T-helper 2 cell (primary cell): ENCODE measurements around the gene MTURN.

Experiments used
- DNase-seq, 5 experiments: peaks; one replicate each; pipeline versions ENCODE4 v3.0.0 to v3.0.0-alpha.2; 2012 to 2022

MTURN gene

GRCh38 chr7:30136117-30136731 is 1.4 kb downstream of the MTURN start:
- no peak for DNase-seq

GRCh38 chr7:30136743-30137485 is 2.1 kb downstream of the MTURN start:
- no peak for DNase-seq

GRCh38 chr7:30139836-30140384 is 5.1 kb downstream of the MTURN start:
- no peak for DNase-seq

- no peak for DNase-seq
Measured at GRCh38 chr7:30140456-30140855, 5.7 kb downstream of the MTURN start.

- DNase-seq = no peak
Measured at GRCh38 chr7:30142710-30143109, 7.9 kb downstream of the MTURN start.

GRCh38 chr7:30143748-30144251 is 9.0 kb downstream of the MTURN start:
- no peak for DNase-seq

GRCh38 chr7:30144657-30145306 is 10.0 kb downstream of the MTURN start:
- no peak for DNase-seq

- DNase-seq = no peak
Measured at GRCh38 chr7:30145426-30145970, 10.7 kb downstream of the MTURN start.

GRCh38 chr7:30146127-30146612 is 11.4 kb downstream of the MTURN start:
- no peak for DNase-seq

GRCh38 chr7:30147223-30147622 is 12.4 kb downstream of the MTURN start:
- DNase-seq = no peak

GRCh38 chr7:30147785-30148184 is 13.0 kb downstream of the MTURN start:
- no peak for DNase-seq

- DNase-seq = no peak
Measured at GRCh38 chr7:30148426-30148825, 13.6 kb downstream of the MTURN start.

- DNase-seq = peak in 3 of 5 experiments; percentile 9 to 34 (median 17)
Measured at GRCh38 chr7:30148951-30149459, 14.2 kb downstream of the MTURN start.

GRCh38 chr7:30149640-30150272 is 15.0 kb downstream of the MTURN start:
- no peak for DNase-seq

- no peak for DNase-seq
Measured at GRCh38 chr7:30150711-30151110, 15.9 kb downstream of the MTURN start.

- no peak for DNase-seq
Measured at GRCh38 chr7:30154111-30154587, 19.4 kb downstream of the MTURN start.

- no peak for DNase-seq
Measured at GRCh38 chr7:30155481-30155880, 20.7 kb downstream of the MTURN start.

GRCh38 chr7:30157204-30157603 is 22.4 kb downstream of the MTURN start:
- DNase-seq = peak in 1 of 5 experiments; percentile 52

GRCh38 chr7:30159163-30159562 is 24.4 kb downstream of the MTURN start:
- DNase-seq = no peak

- DNase-seq = peak in 1 of 5 experiments; percentile 52
Measured at GRCh38 chr7:30159698-30160143, 24.9 kb downstream of the MTURN start.

GRCh38 chr7:30160329-30160728 is 25.5 kb downstream of the MTURN start:
- no peak for DNase-seq

- DNase-seq = peak in 1 of 5 experiments; percentile 22
Measured at GRCh38 chr7:30162133-30162532, 27.3 kb downstream of the MTURN start.
